IPS-NIHi7 (cell line): ENCODE data around the gene EEIG1.
A peak's percentile ranks its signal among the peaks of the same experiment; 100 is the strongest.

ENCODE experiments used
- DNase-seq: peaks from one replicate; pipeline ENCODE4 v3.0.0; 2012; ENCODE audit warnings: mixed read lengths; ENCODE audit errors: extremely low spot score

EEIG1 gene

DNA sequence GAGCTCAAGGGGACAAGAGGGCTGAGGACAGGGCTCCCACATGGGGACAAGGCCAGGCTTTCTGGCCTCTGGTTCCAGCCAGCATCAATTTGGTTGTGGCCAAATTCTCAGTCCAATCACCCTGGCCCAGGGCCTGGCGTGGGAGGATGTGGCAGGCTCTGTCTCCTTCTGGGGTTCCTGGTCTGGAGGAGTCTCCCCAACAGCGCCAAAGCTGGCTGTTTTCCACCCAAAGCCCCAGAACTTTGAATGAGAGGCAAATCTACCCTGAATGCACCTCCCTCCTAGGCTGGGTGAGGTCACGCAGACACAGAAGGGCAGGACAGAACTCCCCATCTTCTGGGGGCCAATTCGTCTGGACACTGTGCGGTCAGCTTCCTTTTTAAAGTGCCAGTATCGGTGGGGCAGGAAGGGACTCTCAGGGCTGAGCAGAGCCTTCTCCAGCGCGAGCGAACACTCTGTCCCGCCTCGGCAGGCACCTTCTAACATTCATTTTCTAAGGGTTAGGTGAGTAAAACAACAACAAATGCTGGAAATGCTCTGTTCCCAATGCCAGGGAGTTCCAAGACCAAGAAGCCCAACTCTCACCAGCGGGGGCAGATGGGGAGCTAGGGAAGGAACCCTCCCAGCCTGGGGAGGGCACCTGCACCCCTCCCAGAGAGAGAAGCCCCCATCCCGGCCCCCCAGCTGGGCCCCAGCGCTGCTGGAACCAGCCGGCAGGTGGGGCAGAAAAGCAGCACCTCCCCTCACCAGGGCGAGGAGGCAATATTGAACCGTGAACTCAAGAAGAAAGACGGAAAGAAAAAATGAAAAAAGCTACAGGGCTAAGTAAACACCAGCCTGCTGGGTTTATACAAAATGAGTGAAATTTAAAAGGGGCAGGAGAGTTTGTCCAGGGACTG lies 39.5 kb downstream of the EEIG1 start:
- DNase-seq: no peak

DNA sequence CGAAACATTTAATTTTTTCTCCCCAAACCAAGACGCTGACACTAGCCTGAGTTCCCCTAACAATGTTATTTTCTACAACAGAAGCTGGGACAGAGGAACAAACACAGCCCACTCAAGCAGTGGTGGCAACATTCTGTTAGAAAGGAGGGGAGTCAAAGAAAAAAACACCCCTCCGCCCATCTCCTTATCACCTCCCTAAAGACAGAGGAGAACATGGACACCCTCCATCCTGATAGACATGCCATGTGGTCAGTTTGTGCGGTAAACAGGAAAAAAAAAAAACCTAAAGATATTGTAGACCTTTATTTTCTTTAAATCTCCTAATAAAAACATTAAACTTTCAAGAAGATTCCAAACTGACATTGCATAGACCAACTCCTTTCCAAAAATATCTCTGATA lies 40.2 kb downstream of the EEIG1 start:
- no peak for DNase-seq

DNA sequence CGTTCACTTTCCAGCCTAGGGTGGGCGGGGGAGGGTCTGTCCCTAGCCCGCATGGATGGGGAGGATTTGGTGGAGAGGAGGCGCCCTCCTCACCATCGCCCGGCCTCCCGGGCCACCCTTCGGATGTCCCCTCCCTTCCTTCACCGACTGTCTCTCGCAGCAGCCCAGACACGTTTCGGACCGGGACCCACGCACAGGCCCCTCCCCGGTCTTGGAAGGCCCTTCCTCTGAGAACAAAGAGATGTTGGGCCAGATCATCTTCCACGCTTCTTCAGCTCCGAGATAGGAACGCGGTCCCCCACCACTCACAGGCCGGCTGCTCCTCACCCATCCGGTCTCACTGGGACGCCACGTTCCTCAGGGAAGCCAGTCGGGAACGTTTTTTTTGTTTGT lies 42.5 kb downstream of the EEIG1 start:
- peak; percentile 52 for DNase-seq

DNA sequence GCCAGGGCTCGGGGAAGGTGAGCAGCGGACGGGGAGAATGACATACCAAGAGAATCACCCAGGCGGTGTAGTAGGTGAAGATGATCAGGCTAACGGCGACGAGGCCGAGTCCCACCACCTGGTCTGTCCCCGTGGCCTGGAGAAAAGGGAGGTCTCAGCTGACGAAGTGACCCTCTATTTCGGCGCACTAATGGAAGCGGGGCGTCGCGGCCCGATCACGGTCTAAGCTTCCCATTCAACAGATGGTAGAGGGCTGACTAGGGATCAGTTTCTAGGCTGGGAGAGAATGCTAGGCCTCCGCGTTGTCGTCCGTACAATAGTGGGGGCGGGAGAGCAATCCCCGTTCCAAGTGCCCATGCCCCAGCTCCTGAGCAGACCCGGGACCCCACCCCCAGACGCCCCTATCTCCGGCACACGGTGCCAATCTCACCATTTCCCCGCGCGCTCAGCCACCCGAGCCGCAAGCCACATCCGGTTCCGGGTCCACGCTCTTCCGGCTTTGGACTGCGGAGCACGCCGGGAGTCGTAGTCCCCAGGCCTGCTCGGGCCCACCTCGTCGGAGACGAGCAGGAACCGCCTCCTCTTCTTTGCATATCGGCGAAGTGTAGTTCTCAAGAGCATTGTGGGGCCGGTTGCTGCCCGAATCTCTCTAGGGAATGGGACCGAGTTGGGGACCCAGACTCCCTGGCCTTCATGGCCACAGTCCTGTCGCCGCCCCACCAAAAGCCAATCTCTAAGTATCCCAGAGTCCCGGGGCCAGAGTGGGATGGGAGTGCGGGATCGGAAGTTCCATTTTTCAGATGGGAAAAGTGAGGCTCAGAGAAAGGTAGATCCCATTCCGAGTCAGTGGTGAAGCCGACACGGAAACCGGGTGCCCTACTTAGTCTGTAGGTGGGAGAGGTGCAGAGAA lies 43.1 kb downstream of the EEIG1 start, which contains the start of gene DPM2:
TSS of gene DPM2 (minus strand) at position 467 of the 910 bp plus-strand sequence. CDS start at position 433, 34 bp downstream.
- DNase-seq: peak; percentile 91

DNA sequence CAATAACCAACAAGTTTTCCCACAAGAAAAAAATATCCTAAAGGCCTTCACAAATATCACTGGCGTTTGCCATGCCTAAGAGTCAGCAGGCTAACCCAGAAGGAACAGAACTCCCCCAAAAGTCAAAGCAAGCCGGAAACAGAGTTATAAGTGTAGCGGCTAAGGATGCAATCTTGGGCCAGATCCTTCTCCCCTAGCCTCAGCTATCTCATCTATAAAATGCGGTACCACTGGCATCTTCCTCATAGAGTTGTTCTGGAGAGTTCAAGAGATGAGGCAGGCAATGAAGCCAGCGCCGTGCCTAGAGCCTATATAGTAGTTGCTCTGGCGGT lies 43.8 kb downstream of the EEIG1 start:
- no peak for DNase-seq

DNA sequence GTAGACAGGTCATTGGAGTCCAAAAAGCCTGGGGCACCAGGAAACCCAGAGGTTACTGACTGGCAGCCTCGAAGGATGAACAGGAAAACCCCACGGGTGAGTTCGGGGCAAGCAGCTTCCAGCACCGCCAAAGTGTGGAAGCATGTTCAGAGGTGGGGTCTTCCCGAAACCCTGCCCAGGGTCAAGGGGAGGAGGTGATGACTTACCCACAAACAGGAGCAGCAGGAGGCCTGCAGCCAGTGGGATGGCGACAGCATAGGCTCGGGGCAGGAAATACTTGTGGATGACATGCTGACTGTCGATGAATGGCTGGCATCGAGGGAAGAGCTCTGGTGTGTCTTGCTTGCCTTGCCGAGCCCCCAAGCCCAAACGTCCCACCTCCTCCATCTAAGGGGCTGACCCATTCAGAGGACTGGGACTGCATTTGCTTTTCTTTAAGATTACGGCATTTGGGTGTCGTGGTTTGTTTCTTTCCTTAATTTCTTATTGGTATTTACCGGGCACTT lies 44.4 kb downstream of the EEIG1 start:
- DNase-seq: no peak

DNA sequence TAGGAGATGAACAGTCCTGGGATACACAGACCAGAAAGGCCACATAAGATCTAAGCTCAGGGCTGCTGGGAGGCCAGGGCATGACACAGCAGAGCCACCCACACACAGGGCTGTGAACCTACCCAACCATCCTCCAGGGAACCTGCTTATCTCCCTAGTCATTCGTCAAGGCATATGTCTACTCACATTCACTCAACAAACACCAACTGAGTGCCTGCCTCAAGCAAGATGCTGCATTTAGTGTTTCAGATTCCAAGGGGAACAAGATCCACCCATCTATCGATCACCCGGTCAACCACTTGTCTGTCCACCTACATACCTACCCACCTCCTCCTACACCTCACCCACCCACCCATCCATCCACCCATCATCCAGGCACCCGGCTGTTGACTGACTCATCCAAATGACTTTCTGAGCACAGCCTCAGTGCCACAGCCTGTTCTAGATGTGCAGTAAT lies 45.0 kb downstream of the EEIG1 start:
- DNase-seq: no peak

DNA sequence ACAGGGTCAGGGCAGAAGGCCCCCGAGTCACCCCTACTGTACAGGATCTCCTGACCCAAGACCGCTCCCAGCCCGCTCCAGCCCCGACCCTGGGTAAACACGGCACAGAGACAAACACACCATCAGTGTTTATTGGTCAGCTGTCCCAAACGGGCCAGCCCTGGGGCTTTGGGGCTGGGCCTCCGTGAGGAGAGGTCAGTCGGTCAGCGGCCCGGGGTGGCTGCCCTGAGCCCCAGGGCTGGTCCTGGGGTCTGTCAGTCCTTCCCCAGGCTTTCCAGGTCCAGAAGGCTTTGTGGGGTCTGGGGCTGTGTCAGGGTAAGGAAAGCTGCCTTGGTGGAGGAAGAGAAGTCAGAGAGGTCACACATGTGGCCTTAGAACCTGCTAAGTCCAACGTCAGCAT lies 45.8 kb downstream of the EEIG1 start:
- no peak for DNase-seq

DNA sequence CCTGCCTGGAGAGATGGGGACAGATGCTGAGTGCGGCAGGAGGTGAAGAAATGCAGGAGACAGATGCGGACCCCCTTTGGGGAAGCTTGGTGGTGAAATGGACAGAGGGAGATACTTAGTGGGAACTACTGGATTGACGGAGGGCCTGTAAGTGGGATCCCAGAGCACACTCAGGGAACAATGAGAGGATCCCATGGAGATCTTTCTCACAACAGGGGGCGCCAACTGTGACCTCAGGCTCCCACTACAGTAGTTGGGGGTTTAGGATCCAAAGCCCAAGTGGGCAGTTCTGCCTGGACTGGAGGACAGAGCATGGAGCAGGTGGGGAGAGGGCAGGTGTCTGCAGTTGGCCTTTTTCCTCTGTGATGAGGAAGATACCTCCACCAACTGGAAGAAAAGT lies 46.5 kb downstream of the EEIG1 start:
- DNase-seq: no peak

DNA sequence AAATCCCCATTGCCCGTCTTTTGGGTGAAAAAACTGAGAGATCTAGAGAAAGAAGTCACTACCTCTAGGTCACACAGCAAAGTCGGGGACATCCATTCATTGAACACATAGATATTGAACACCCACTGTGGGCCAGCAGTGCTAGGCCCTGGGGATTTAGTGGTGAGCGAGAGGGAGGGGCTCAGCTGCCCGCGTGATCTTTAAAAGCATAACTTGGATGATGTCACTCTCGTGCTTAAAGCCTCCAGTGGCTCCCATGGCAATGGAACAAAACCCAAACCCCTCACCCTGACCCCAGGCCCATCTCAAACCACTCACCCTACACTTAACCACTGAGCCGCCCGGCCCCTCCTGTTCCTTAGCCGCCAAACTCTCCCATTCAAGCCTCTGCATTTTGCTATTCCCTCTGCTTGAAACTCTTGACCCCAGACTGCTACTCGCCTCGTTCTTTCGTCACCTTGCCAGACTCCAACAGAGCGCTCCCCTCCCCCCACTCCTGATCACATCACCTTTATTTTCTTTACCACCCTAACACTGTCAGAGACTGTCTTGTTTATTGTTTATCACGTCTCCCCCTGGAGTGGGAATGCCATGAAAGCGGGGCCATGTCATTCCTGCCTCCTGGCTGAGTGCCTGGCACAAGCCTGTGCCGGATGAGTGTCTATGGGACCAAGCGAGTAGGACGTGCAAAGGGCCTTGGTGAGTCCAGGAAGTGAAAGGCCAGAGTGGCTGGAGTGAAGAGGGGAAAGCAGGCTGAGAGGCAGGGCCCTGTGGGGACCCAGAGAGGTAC lies 49.5 kb downstream of the EEIG1 start:
- DNase-seq: peak; percentile 21
